Activated T-helper 2 cell treated with anti-CD3 and anti-CD28 coated beads, Interferon-gamma antibody, Interleukin-2, Interleukin-4, amounts not matched to agents 10 μg/mL and 5 μg/mL and 100 μg/mL, durations not matched to agents 14 hours and 24 hours and 36 hours (primary cell): ENCODE data around the gene MMEL1. TPM values are rescaled to one million over a fixed set of nuclear protein-coding genes. Genes with fewer than 3 reads are reported as not detected.
"Not testable (repeated sequence)": the region's sequence is repeated elsewhere in the genome, so short reads cannot be mapped to it uniquely, and the experiment has no call there.

Experiments
- DNase-seq: peaks from one replicate; pipeline ENCODE4 v3.0.0; 2021; ENCODE audit warnings: low spot score
- H3K27ac Mint-ChIP-seq: one replicate; pipeline ENCODE4 v1.8.0; 2021; ENCODE audit warnings: mixed read lengths
- H3K27me3 Mint-ChIP-seq: one replicate; pipeline ENCODE4 v1.8.0; 2021; ENCODE audit warnings: low read depth, mixed read lengths
- H3K36me3 Mint-ChIP-seq: one replicate; pipeline ENCODE4 v1.8.0; 2021; ENCODE audit warnings: low read depth, mixed read lengths
- H3K4me1 Mint-ChIP-seq: one replicate; pipeline ENCODE4 v1.8.0; 2021; ENCODE audit warnings: low read depth, mixed read lengths
- H3K4me3 Mint-ChIP-seq: one replicate; pipeline ENCODE4 v1.8.0; 2021; ENCODE audit warnings: low read depth, mild to moderate bottlenecking, moderate library complexity, mixed read lengths
- H3K9me3 Mint-ChIP-seq: one replicate; pipeline ENCODE4 v1.8.0; 2021; ENCODE audit warnings: mixed read lengths
- intact Hi-C: fragments of 100-400 bp; cut with micrococcal nuclease; formaldehyde crosslinking; loops from one replicate; pipeline ENCODE4 v1.15.1; 2023
- total RNA-seq: library from RNA; stranded (reverse); gene quantifications from 2 replicates; pipeline ENCODE4 v1.2.3, GENCODE V29; 2022

The MMEL1 gene
- total RNA-seq, 1 donor from 2014 or later = 0.73 TPM

DNA sequence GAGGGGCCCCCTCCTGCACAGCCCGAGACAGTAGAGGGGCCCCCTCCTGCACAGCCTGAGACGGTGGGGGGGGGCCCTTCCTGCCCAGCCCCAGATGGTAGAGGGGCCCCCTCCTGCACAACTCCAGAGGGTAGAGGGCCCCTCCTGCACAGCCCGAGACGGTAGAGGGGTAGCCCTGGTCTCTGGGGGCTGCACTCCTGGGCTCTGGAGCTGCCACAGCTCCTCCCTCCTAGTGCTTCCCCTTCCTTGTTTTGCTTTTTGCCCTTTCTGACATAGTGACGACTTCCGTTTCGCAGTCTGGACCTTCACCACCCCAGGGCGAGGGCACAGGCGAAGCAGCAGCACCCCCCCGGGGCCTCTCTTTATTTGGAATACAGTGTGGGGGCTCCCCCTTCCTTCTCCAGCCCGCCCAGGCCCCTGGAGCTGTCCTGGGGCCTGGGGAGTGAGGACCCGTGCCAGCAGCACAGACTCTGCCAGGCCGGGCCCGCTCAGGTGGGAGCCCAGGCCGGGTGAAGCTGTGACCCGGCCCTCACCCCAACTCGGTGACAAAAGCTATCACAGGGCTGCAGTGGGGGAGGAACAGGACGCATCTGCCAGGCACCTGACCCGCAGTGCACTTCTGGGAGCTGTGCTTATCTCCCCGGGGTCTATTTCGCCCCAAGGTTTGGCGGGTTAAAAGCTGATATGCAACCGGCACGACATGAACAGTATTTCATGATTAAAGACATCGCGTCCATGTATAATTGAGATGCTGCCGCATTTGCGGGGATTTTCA lies 47.3 kb downstream of the MMEL1 start:
- Mint-ChIP-seq H3K4me1 (peaks cover 42% of the 10 kb centered on the region), H3K27ac (peak overlapping the region; percentile 86), H3K9me3 (no peaks in the 10 kb centered on the region), H3K36me3 (peaks cover 15% of the 10 kb centered on the region), H3K27me3 (no peaks in the 10 kb centered on the region), H3K4me3 (peak overlapping the region; percentile 76)
- intact Hi-C loops = loop anchor here (1.0 kb wide), 5 partner anchors 29 to 380 kb away; partner anchors contain the start of genes PANK4, PEX10 and TNFRSF14
- DNase-seq = peak; percentile 66

DNA sequence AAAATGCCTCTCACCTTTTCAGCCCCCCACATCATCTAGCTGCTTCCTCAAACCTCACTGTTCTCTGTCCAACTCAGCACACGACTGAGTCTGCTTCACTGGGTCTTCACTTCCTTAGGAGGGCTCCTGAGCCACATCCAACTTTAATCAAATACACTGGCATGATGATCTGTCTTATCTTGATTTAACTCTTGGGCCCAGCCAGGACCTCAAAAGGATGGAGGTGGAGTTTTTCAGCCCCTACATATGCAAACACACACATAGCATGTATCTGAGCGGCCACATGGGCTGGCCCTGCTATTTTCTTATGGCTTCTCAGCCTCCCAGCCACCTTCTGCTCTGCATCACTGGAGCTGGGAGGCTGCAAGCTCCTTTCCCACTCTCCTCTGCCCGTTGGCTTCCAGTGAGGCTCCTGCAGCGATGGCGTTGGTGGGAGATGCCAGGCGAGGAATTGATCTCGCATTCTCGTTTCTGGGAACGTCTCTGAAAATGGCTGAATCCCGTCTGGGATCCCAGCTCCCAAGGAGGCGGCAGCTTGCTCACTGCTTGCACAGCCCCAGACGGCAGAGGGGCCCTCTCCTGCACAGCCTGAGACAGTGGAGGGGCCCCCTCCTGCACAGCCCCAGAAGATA lies 48.0 kb downstream of the MMEL1 start:
- Mint-ChIP-seq H3K27ac (peak overlapping the region; percentile 86), H3K4me1 (peaks cover 46% of the 10 kb centered on the region), H3K36me3 (peaks cover 15% of the 10 kb centered on the region), H3K9me3 (no peaks in the 10 kb centered on the region), H3K27me3 (no peaks in the 10 kb centered on the region), H3K4me3 (peak overlapping the region; percentile 76)
- DNase-seq = no peak
- intact Hi-C loops = loop anchor here (1.0 kb wide), 3 partner anchors 29 to 59 kb away; partner anchors contain the start of genes PANK4 and TNFRSF14

DNA sequence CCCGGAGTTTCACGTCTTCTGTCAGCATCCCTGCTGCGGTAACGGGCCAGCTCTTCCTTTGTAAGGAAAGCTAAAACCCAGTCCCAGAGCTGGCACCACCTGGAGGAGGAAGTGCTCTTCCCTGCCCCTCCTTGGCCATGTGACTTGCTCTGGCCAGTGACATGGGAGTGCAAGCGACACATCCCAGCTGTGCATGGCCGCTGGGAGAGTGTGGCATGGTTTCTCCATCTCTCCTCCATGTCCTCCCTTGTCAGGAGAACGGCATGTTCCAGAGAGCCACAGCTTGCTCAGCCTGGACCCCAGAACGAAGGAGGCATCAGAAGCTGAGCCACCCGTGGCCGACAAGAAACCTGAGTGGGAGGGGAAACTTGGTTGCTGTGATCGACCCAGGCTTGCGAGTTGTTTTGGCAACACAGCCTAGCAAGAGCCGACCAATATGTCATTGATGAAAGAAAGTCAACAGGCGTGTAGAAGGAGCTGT lies 48.9 kb downstream of the MMEL1 start:
- DNase-seq = no peak

DNA sequence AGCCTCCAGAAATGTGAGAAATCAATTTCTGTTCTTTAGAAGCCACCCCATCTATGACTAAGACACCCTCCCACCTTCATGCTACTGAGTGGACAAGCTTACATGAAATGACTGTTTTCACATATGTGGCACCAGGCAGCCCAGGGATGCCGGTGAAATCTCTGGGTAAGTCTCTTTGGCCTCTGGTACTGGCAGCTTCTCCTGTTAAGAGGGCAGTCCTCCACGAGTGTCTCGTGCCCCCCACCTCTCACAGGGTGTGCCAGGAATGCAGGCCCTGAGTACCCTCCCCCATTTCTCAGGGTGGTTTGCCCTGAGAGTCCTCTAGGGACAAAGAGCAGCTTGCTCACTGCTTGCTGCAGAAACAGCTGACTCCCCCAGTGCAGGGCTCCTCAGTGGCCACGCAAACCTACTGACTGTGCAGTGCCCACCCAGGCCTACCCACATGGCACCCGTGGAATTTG lies 49.5 kb downstream of the MMEL1 start:
- H3K4me3 Mint-ChIP-seq = peak overlapping the region; percentile 76
- no peaks in the 10 kb centered on the region for H3K9me3 Mint-ChIP-seq
- peaks cover 15% of the 10 kb centered on the region for H3K36me3 Mint-ChIP-seq
- H3K27me3 Mint-ChIP-seq = no peaks in the 10 kb centered on the region
- DNase-seq = no peak
- peaks cover 55% of the 10 kb centered on the region for H3K4me1 Mint-ChIP-seq
- intact Hi-C loops = no loop called here
- H3K27ac Mint-ChIP-seq = peak overlapping the region; percentile 86

More for the DNA sequence above, 48.9 kb downstream of the MMEL1 start:
- H3K4me3 Mint-ChIP-seq = peak overlapping the region; percentile 76
- peaks cover 12% of the 10 kb centered on the region for H3K36me3 Mint-ChIP-seq
- peaks cover 50% of the 10 kb centered on the region for H3K4me1 Mint-ChIP-seq
- no peaks in the 10 kb centered on the region for H3K27me3 Mint-ChIP-seq
- intact Hi-C loops = no loop called here
- no peaks in the 10 kb centered on the region for H3K9me3 Mint-ChIP-seq
- peak overlapping the region; percentile 86 for H3K27ac Mint-ChIP-seq

DNA sequence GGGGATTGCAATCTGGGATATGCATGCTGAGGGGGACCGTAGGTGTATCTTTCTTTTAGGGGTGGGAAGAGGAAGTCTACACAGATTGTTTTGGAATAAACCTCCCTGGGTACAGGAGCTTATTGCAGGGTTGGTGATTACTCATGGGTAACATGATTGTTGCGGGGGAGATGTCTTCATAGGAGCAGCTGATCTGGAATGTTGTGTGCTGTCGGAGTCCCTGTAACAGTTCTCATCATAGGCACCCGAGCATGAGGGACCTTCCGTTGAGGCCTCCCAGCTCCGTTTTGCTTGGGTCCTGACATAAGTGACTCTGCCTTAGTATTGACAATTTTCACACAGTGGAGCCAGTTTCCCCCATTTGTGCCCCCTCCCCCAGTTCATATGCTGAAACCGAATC lies 50.4 kb downstream of the MMEL1 start:
- no peaks in the 10 kb centered on the region for H3K9me3 Mint-ChIP-seq
- DNase-seq = no peak
- H3K27me3 Mint-ChIP-seq = no peaks in the 10 kb centered on the region
- intact Hi-C loops = no loop called here
- H3K4me1 Mint-ChIP-seq = peaks cover 60% of the 10 kb centered on the region
- peaks cover 15% of the 10 kb centered on the region for H3K36me3 Mint-ChIP-seq
- no peak overlapping the region for H3K4me3 Mint-ChIP-seq
- peak overlapping the region; percentile 65 for H3K27ac Mint-ChIP-seq

DNA sequence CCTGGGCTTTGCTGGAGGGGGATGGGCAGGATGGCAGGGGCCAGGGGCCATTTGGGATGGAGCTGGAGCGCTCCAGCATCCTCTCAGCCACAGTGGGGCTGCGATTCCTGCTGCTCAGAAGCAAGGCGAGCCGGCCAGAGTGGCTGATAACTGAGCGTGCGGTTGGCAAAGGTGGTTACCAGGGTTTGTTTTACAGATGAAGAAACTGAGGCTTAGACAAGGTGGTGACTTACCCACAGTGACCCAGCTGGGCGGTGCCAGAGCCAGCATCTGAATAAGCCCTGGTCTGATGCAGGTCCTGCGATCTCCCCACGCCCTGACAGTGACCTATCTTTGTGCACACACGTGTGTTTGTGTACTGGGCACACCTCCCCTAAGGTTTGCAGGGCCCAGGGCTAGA lies 52.1 kb downstream of the MMEL1 start:
- DNase-seq = no peak
- H3K36me3 Mint-ChIP-seq = peaks cover 15% of the 10 kb centered on the region
- no peaks in the 10 kb centered on the region for H3K9me3 Mint-ChIP-seq
- no peaks in the 10 kb centered on the region for H3K27me3 Mint-ChIP-seq
- H3K4me3 Mint-ChIP-seq = no peak overlapping the region
- intact Hi-C loops = no loop called here
- H3K27ac Mint-ChIP-seq = no peak overlapping the region
- H3K4me1 Mint-ChIP-seq = peaks cover 68% of the 10 kb centered on the region

DNA sequence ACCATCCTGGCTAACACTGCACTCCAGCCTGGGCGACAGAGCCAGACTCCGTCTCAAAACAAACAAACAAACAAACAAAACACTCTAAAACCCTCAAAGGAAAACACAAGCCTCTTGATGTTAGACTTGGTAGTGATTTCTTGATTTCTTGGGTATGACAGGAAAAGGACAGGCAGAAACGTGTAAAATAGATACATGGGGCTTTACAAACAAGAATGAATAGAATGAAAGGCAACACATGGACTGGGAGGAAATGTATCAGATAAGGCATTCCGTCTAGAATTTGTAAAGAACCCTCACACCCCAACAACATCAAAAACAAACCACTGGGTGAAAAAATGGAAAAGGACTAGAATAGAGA lies 54.1 kb downstream of the MMEL1 start:
- intact Hi-C loops = loop anchor here (1.0 kb wide), 1 partner anchor 22 kb away; the partner anchor contains the start of gene TNFRSF14
- DNase-seq = no peak
- no peaks in the 10 kb centered on the region for H3K27me3 Mint-ChIP-seq
- peak overlapping the region; percentile 69 for H3K4me3 Mint-ChIP-seq
- H3K9me3 Mint-ChIP-seq = peaks cover 7% of the 10 kb centered on the region
- H3K4me1 Mint-ChIP-seq = peaks cover 56% of the 10 kb centered on the region
- H3K36me3 Mint-ChIP-seq = peaks cover 6% of the 10 kb centered on the region
- peak overlapping the region; percentile 89 for H3K27ac Mint-ChIP-seq

DNA sequence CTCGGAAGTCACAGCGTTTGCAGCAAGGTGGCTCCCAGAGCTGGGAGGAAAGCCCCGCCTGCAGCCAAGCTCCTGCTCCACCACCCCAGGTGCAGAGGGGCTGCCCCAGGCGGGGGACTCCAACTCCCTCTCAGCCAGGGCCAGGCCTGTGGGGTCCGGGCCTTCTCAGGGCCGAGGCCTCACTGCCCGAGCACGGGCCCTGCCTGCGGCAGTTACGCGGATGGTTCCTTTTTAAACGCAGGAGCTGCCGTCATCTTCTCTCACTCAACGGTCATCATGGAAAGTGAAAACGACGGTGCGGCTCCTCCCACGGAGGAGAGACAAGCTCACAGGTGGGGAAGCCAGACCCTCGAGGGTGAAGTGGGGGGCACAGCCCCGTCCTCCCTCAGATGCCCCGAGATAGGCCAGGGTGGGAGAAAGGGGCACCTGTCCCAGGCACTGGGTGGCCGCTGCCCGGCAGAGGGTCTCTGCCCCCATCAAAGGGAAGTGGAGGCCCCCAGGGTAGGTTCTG lies 55.2 kb downstream of the MMEL1 start:
- DNase-seq = not testable (repeated sequence)
- H3K4me1 Mint-ChIP-seq = peaks cover 47% of the 10 kb centered on the region

DNA sequence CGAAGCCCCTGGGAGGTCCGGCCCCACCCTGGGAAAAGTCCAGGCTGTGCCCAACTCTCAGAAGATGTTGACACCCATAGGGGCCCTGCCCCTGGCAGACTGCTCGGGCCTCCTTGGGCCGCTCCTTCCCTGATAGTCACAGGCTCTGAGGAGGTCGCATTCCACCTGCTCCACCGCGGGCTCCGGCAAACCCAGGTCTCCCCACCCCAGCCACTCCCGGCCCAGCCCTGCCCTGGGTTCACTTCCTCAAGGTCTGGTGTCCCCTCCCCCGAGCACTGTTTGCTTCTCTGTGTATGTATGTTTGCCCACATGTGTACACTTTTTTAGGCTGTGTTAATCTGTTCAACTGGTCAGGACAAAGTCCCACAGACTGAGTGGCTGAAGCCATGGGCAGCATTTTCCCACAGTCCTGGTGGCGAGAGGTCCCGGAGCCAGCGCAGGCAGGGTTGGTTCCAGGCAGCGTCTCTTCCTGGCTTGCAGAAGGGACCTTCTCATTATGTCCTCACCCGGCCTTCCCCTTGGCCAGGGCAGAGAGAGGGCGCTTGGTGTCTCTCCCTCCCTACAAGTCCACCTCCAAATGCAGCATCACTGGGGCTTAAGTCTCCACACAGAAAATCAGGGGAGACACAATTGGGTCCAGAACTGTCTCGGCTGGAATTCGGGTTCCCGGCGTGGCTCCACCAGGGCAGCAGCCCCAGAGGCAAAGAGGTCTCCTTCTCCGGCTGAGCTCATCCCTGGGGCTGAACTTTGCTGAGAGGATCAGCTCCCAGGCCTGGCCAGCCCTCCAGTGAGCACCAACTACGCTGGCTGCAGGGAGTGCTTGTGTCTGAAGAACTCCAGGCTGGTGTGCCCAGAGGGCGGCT lies 56.8 kb downstream of the MMEL1 start:
- Mint-ChIP-seq H3K27me3 (no peaks in the 10 kb centered on the region), H3K4me3 (peak overlapping the region; percentile 5), H3K27ac (peak overlapping the region; percentile 8), H3K9me3 (peaks cover 25% of the 10 kb centered on the region), H3K4me1 (peaks cover 34% of the 10 kb centered on the region), H3K36me3 (peaks cover 20% of the 10 kb centered on the region)
- intact Hi-C loops = no loop called here
- no peak for DNase-seq

More for the DNA sequence above, 55.2 kb downstream of the MMEL1 start:
- Mint-ChIP-seq H3K9me3 (peaks cover 18% of the 10 kb centered on the region), H3K36me3 (peaks cover 17% of the 10 kb centered on the region), H3K27ac (peak overlapping the region; percentile 89), H3K4me3 (peak overlapping the region; percentile 69)
- intact Hi-C loops = loop anchor here (1.0 kb wide), 1 partner anchor 21 kb away; the partner anchor contains the start of gene TNFRSF14
- H3K27me3 Mint-ChIP-seq = not testable (repeated sequence)

DNA sequence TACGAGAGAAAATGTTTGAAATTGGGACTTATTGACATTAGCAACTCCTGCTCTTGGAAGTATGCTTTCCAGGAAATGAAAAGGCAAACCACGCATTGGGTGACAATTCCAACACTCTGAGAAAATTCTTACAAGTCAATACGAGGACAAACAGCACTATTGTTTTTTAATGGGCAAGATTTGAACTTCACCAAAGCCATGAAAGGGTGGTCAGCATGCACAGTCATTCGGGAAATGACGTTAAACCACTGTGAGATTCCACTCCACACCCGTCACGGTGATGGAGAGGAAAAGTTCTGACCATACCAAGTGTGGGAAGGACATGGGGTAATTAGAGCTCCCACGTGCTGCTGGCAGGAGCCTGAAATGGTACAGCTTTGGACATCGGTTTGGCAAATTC lies 58.5 kb downstream of the MMEL1 start:
- no peak for DNase-seq
- intact Hi-C loops = no loop called here
- Mint-ChIP-seq H3K27me3 (no peaks in the 10 kb centered on the region), H3K4me3 (no peak overlapping the region), H3K9me3 (peaks cover 29% of the 10 kb centered on the region), H3K4me1 (peaks cover 23% of the 10 kb centered on the region), H3K36me3 (peaks cover 27% of the 10 kb centered on the region), H3K27ac (no peak overlapping the region)

DNA sequence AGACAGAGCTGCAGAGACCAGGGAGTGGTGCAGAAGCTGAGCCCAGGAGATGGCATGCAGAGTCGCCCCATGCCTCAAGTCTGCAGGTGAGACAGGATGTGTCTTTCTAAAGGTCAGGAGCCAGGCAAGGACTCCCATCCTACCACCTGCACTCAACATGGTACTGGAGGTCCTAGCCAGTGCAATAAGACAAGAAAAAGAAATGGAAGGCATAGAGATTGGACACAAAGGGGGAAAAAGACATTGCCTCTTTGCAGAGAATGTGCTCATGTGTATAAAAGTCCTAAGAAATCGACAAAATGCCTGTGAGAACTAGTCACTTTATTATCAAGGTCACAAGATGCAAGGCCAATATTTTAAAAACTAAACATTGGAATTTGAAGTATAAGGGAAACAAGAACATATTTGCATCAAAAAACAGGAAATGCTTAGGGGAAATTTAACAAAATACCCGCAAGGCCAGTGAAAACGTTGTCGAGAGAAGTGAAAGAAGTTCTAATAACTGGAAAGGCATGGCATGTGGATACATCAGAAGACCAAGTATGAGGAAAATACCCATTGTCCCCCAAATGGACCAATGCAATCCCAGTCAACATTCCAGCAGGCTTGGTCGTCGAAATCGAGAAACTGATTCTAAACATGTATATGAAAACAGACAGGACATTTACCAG lies 59.4 kb downstream of the MMEL1 start:
- no peak for DNase-seq
- H3K4me1 Mint-ChIP-seq = peaks cover 16% of the 10 kb centered on the region
- peak overlapping the region; percentile 2 for H3K27ac Mint-ChIP-seq
- peaks cover 22% of the 10 kb centered on the region for H3K36me3 Mint-ChIP-seq
- H3K9me3 Mint-ChIP-seq = peaks cover 29% of the 10 kb centered on the region
- no peaks in the 10 kb centered on the region for H3K27me3 Mint-ChIP-seq
- no peak overlapping the region for H3K4me3 Mint-ChIP-seq
- intact Hi-C loops = no loop called here

DNA sequence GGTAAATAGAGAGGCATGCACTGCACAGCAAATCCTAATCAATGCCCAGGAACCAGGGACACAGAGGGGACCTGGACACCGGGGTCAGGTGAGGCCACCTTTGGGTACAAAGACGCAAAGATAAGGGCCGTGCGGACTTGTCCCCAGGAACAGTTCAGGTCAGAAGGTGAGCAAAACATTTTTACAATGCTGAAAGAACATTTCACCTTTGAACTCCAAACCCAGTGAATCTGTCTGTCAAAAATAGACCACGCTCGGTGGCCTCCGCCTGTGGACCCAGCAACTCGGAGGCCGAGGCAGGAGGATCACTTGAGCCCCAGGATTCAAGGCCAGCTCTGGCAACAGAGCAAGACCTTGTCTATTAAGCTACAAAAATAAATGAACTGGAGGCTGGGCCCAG lies 61.5 kb downstream of the MMEL1 start:
- Mint-ChIP-seq H3K9me3 (peaks cover 29% of the 10 kb centered on the region), H3K4me3 (no peak overlapping the region), H3K27me3 (no peaks in the 10 kb centered on the region), H3K27ac (no peak overlapping the region), H3K36me3 (peaks cover 22% of the 10 kb centered on the region), H3K4me1 (peaks cover 4% of the 10 kb centered on the region)
- no peak for DNase-seq
- intact Hi-C loops = no loop called here
